K562 (cell line): ENCODE data around the gene DHRS3. TPM values are rescaled to one million over a fixed set of nuclear protein-coding genes. Genes with fewer than 3 reads are reported as not detected.

Experiments used
- ATAC-seq: fragments of 200-7000 bp; cut with Tn5 transposase; 3 replicates; pipeline ENCODE4 v1.9.1; 2020; ENCODE audit warnings: moderate library complexity
- BruUV-seq: library from RNA; stranded (reverse); fragments of 400-500 nt; replicated peaks from 2 replicates; lab custom pipeline; 2021; lab: Mats Ljungman, UMichigan
- CTCF ChIA-PET: fragments of 300-600 bp; formaldehyde crosslinking; extraction: SDS; loops from one replicate; lab custom pipeline; 2021; ENCODE audit warnings: low intra/inter-chr PET ratio; lab: Yijun Ruan, JAX
- POLR2A ChIA-PET: fragments of 300-600, 350-650 bp; sonication (Branson Sonifier 250); formaldehyde crosslinking; extraction: SDS; loops from one replicate; lab custom pipeline; 2021; ENCODE audit warnings: antibody characterized with exemption, inconsistent platforms; lab: Yijun Ruan, JAX
- DNase-seq, 4 experiments: peaks; one replicate each; pipeline versions ENCODE4 v3.0.0 to v3.0.0-alpha.2; 2011 to 2018; ENCODE audit warnings: low spot score in 3 of 4, mixed read lengths in 3 of 4; ENCODE audit errors: extremely low read depth in 1 of 4
- FAIRE-seq: peaks from 2 replicates; lab custom pipeline; 2011; peaks lifted over from hg19 to GRCh38; lab: Jason Lieb, UNC
- H2AFZ ChIP-seq: 2 replicates; pipeline ENCODE4 v1.6.0; 2011; ENCODE audit warnings: low read depth, low read length, control low read depth, inconsistent platforms
- H3K27ac ChIP-seq: fragments of 200-600 bp; 3 replicates; pipeline ENCODE4 v1.8.0; 2011; ENCODE audit warnings: low read depth, mild to moderate bottlenecking, control low read depth, inconsistent platforms, low read length, moderate library complexity, mixed read lengths; ENCODE audit errors: extremely low read depth
- H3K27me3 ChIP-seq, 2 experiments: fragments of 300-600 bp in 1 of 2; 2 replicates in 1 of 2; 3 replicates in 1 of 2; pipeline versions ENCODE4 v1.6.0 to v1.8.0; 2011; ENCODE audit warnings: inconsistent platforms in 2 of 2, low read length in 2 of 2, mild to moderate bottlenecking in 1 of 2, mixed read lengths in 1 of 2, moderate library complexity in 1 of 2; ENCODE audit not compliant: control insufficient read depth in 2 of 2, insufficient read depth in 2 of 2
- H3K36me3 ChIP-seq: fragments of 300-600 bp; 3 replicates; pipeline ENCODE4 v1.8.0; 2011; ENCODE audit warnings: mild to moderate bottlenecking, low read length, inconsistent platforms; ENCODE audit not compliant: control insufficient read depth, insufficient read depth
- H3K4me1 ChIP-seq, 2 experiments: fragments of 200-600 bp in 1 of 2; replicated peaks in 1 of 2; 2 replicates in 1 of 2; 3 replicates in 1 of 2; pipeline versions ENCODE4 v1.5.1 to v1.8.0; 2011; ENCODE audit warnings: inconsistent platforms in 2 of 2, low read length in 2 of 2, mild to moderate bottlenecking in 1 of 2, mixed read lengths in 1 of 2, moderate library complexity in 1 of 2; ENCODE audit not compliant: control insufficient read depth in 2 of 2, insufficient read depth in 2 of 2
- H3K4me2 ChIP-seq: 2 replicates; pipeline ENCODE4 v1.6.1; 2011; ENCODE audit warnings: low read length, control low read depth, inconsistent platforms, mixed read lengths; ENCODE audit not compliant: insufficient read depth
- H3K4me3 ChIP-seq: fragments of 200-600 bp; sonication (generic), shearing (Covaris generic); 2 replicates; pipeline ENCODE4 v1.5.1; 2016; ENCODE audit warnings: control low read depth, inconsistent platforms
- H3K79me2 ChIP-seq: fragments of 200-600 bp; 3 replicates; pipeline ENCODE4 v1.8.0; 2011; ENCODE audit warnings: low read length, inconsistent platforms; ENCODE audit not compliant: control insufficient read depth, insufficient read depth
- H3K9ac ChIP-seq, 2 experiments: 2 replicates each; pipeline versions ENCODE4 v1.6.0 to v1.6.1; 2011; ENCODE audit warnings: low read depth in 2 of 2, low read length in 2 of 2, control low read depth in 1 of 2, inconsistent platforms in 1 of 2, mild to moderate bottlenecking in 1 of 2, mixed read lengths in 1 of 2; ENCODE audit not compliant: insufficient read depth in 1 of 2
- H3K9me1 ChIP-seq: one replicate; pipeline ENCODE4 v1.6.0; 2011; ENCODE audit warnings: inconsistent platforms, mild to moderate bottlenecking, low read length, moderate library complexity; ENCODE audit not compliant: control insufficient read depth, insufficient read depth
- H3K9me3 ChIP-seq: replicated peaks from 2 replicates; pipeline ENCODE4 v1.5.1; 2011; ENCODE audit warnings: low read depth, low read length, inconsistent platforms; ENCODE audit not compliant: control insufficient read depth, insufficient read depth
- H4K20me1 ChIP-seq: replicated peaks from 2 replicates; pipeline ENCODE4 v1.6.1; 2011; ENCODE audit warnings: low read length, inconsistent platforms, mixed read lengths; ENCODE audit not compliant: control insufficient read depth, insufficient read depth
- CTCF ChIP-seq, 3 experiments: IDR thresholded peaks in 2 of 3; conservative IDR thresholded peaks in 1 of 3; 2 replicates each; pipeline ENCODE4 v1.5.1; 2011 to 2012; ENCODE audit warnings: low read length in 3 of 3, mild to moderate bottlenecking in 3 of 3, control low read depth in 2 of 3, improper control_type of control experiment in 1 of 3, inconsistent platforms in 1 of 3, low read depth in 1 of 3, mixed read lengths in 1 of 3, moderate library complexity in 1 of 3; ENCODE audit not compliant: insufficient read depth in 2 of 3
- OTX1 ChIP-seq: fragments of 450-650 bp; formaldehyde crosslinking; IDR thresholded peaks from 2 replicates; pipeline ENCODE4 v1.4.0; 2022; ENCODE audit warnings: mild to moderate bottlenecking
- ZNF316 ChIP-seq: fragments of 450-650 bp; IDR thresholded peaks from 2 replicates; pipeline ENCODE4 v1.6.1; 2016
- WGBS: fragments of 100-300 bp; shearing (Covaris generic); methylation state at CpG from one replicate; pipeline ENCODE4 v1.1.6; 2016; ENCODE audit warnings: low coverage, mixed read lengths; ENCODE audit not compliant: insufficient coverage; ENCODE audit errors: missing lambda C conversion rate; 5-methylcytosine and 5-hydroxymethylcytosine counted together
- in situ Hi-C: fragments of 300-500 bp; cut with MboI; formaldehyde crosslinking; loops from 4 replicates; pipeline ENCODE4 v1.15.0; 2018; ENCODE audit warnings: inconsistent platforms, mixed read lengths
- intact Hi-C: fragments of 100-400 bp; cut with micrococcal nuclease; formaldehyde crosslinking; loops from 2 replicates; pipeline ENCODE4 v1.14.2; 2022
- polyA plus RNA-seq, 8 experiments: library from polyadenylated mRNA; depleted of rRNA in 4 of 8; stranded (reverse) in 5 of 8; unstranded in 3 of 8; fragments of >200 nt; fragmentation: Nextera tagmentation in 2 of 8; fragmentation: Illumina TruSeq in 1 of 8; extraction: Ambion mirVana in 2 of 8; extraction: Trizol in 1 of 8; gene quantifications; 2 replicates each; pipeline versions ENCODE4 v1.2.1 to v1.2.3, GENCODE V29; 2011 to 2014; ENCODE audit warnings: inconsistent platforms in 1 of 8, missing spikeins in 1 of 8
- total RNA-seq, 7 experiments: library from RNA; depleted of rRNA in 6 of 7; stranded (reverse); fragments of >200 nt in 6 of 7; fragmentation: Illumina TruSeq in 2 of 7; extraction: Trizol in 2 of 7; gene quantifications; 2 replicates each; pipeline versions ENCODE4 v1.2.1 to v1.2.3, GENCODE V29; 2011 to 2021; ENCODE audit warnings: low replicate concordance in 1 of 7

DHRS3 gene
- total and polyA plus RNA-seq, 9 of the 15 experiments (the other 6 are each of a cell fraction or from before 2014, with no cell fraction given) = 21.0 to 116 (median 58.7) TPM

- no peak for TF ChIP-seq CTCF (IDR thresholded peaks at IDR 0.05 in 2 of 3, conservative IDR thresholded peaks at IDR 0.05 in 1 of 3; ENCODE audit: insufficient read depth in 2 of 3, low read depth in 1 of 3, low read length in 3 of 3)
Measured at GRCh38 chr1:12634156-12634555, 16.1 kb upstream of the DHRS3 start (continued).

GRCh38 chr1:12631571-12631970, 13.6 kb upstream of the DHRS3 start:
- no peaks in the 10 kb centered on the region for H4K20me1 ChIP-seq
- ATAC-seq (no peak), DNase-seq (no peak), FAIRE-seq (no peak)
- in situ Hi-C loops (no loop called here), intact Hi-C loops (no loop called here)
- H3K36me3 ChIP-seq = no peaks in the 10 kb centered on the region
- no peaks in the 10 kb centered on the region for H3K9me1 ChIP-seq
- H2AFZ ChIP-seq = no peak overlapping the region
- H3K27ac ChIP-seq = no peak overlapping the region
- H3K27me3 ChIP-seq = peaks cover 2 to 14% of the 10 kb centered on the region in 2 experiments; a peak in 2 of 5 replicates
- peaks cover 3 to 11% of the 10 kb centered on the region in 2 experiments; a peak in 4 of 5 replicates for H3K4me1 ChIP-seq
- WGBS = 16% methylated on average over 8 of the region's 8 CpGs
- TF ChIP-seq OTX1 = no peak
- TF ChIP-seq ZNF316 = no peak
- no peaks in the 10 kb centered on the region for H3K9me3 ChIP-seq
- H3K4me3 ChIP-seq = no peak overlapping the region
- no peak overlapping the region for H3K4me2 ChIP-seq
- ChIA-PET CTCF (interaction anchor here (0.6 kb wide), 1 partner anchor 305 kb away, joined by 4 read pairs; no protein-coding TSS in a partner anchor), POLR2A (interaction anchor here (0.7 to 1.6 kb wide), 4 partner anchors 8 to 258 kb away, joined by 4 to 14 read pairs (median 4); partner anchors contain the start of gene DHRS3)
- BruUV-seq = no TSS peak
- H3K9ac ChIP-seq = no peak overlapping the region
- no peaks in the 10 kb centered on the region for H3K79me2 ChIP-seq
